SK-N-SH (cell line): ENCODE data around the gene GAS7. TPM values are rescaled to one million over a fixed set of nuclear protein-coding genes. Genes with fewer than 3 reads are reported as not detected.

Experiments used
- CTCF ChIA-PET: fragments of 300-600, 350-600 bp; formaldehyde crosslinking; extraction: SDS; loops from one replicate; lab custom pipeline; 2021; lab: Yijun Ruan, JAX
- POLR2A ChIA-PET: fragments of 350-600 bp; sonication (Branson Sonifier 250); formaldehyde crosslinking; extraction: SDS; loops from one replicate; lab custom pipeline; 2020; ENCODE audit warnings: antibody characterized with exemption, inconsistent platforms; lab: Yijun Ruan, JAX
- DNase-seq: peaks from one replicate; pipeline ENCODE4 v3.0.0; 2012
- H2AFZ ChIP-seq: fragments of 200-600 bp; sonication (generic); 2 replicates; pipeline ENCODE4 v1.8.1; 2016; ENCODE audit warnings: antibody characterized with exemption, mild to moderate bottlenecking, low read depth
- H3F3A ChIP-seq: fragments of 200-600 bp; sonication (generic); replicated peaks from 2 replicates; pipeline ENCODE3; 2016; ENCODE audit warnings: antibody characterized with exemption, mild to moderate bottlenecking; ENCODE audit not compliant: insufficient read depth
- H3K27ac ChIP-seq, 2 experiments: fragments of 200-500 bp in 1 of 2; fragments of 200-600 bp in 1 of 2; sonication (Bioruptor generic) in 1 of 2; sonication (generic), shearing (Covaris generic) in 1 of 2; 2 replicates each; pipeline versions ENCODE4 v1.5.1 to v1.6.1; 2014 to 2016; ENCODE audit warnings: low read depth in 2 of 2, inconsistent platforms in 1 of 2, low read length in 1 of 2, mild to moderate bottlenecking in 1 of 2, mixed read lengths in 1 of 2
- H3K27me3 ChIP-seq: fragments of 200-600 bp; sonication (generic), shearing (Covaris generic); 2 replicates; pipeline ENCODE4 v1.6.1; 2016; ENCODE audit warnings: mixed run types; ENCODE audit not compliant: insufficient read depth
- H3K36me3 ChIP-seq, 2 experiments: fragments of 200-500 bp in 1 of 2; fragments of 200-600 bp in 1 of 2; sonication (Bioruptor generic) in 1 of 2; sonication (generic) in 1 of 2; replicated peaks in 1 of 2; 2 replicates each; pipeline versions ENCODE3 to v1.5.1; 2014 to 2016; ENCODE audit warnings: low read length in 1 of 2, mild to moderate bottlenecking in 1 of 2; ENCODE audit not compliant: insufficient read depth in 2 of 2, control insufficient read depth in 1 of 2
- H3K4me1 ChIP-seq, 2 experiments: fragments of 200-500 bp in 1 of 2; fragments of 200-600 bp in 1 of 2; sonication (Bioruptor generic) in 1 of 2; sonication (generic), shearing (Covaris generic) in 1 of 2; 2 replicates each; pipeline versions ENCODE4 v1.5.1 to v1.6.1; 2014 to 2016; ENCODE audit warnings: low read depth in 1 of 2, low read length in 1 of 2, mixed run types in 1 of 2; ENCODE audit not compliant: insufficient read depth in 2 of 2, control insufficient read depth in 1 of 2
- H3K4me2 ChIP-seq: fragments of 200-600 bp; sonication (generic), shearing (Covaris generic); 2 replicates; pipeline ENCODE4 v1.6.1; 2017; ENCODE audit warnings: mixed run types
- H3K4me3 ChIP-seq, 2 experiments: fragments of 200-500 bp in 1 of 2; fragments of 200-600 bp in 1 of 2; sonication (Bioruptor generic) in 1 of 2; sonication (generic), shearing (Covaris generic) in 1 of 2; 2 replicates each; pipeline versions ENCODE4 v1.5.1 to v1.8.1; 2014 to 2016; ENCODE audit warnings: low read depth in 2 of 2, inconsistent platforms in 1 of 2, low read length in 1 of 2, mild to moderate bottlenecking in 1 of 2, mixed read lengths in 1 of 2, moderate library complexity in 1 of 2
- H3K79me2 ChIP-seq: fragments of 200-600 bp; sonication (generic); 2 replicates; pipeline ENCODE4 v1.8.1; 2017; ENCODE audit warnings: mild to moderate bottlenecking; ENCODE audit not compliant: insufficient read depth
- H3K9ac ChIP-seq: fragments of 200-600 bp; sonication (generic); 2 replicates; pipeline ENCODE4 v1.6.1; 2017; ENCODE audit warnings: mixed run types
- H3K9me2 ChIP-seq: fragments of 200-600 bp; sonication (generic); 2 replicates; pipeline ENCODE4 v1.6.1; 2017; ENCODE audit warnings: mixed run types
- H3K9me3 ChIP-seq: fragments of 200-600 bp; sonication (generic); 2 replicates; pipeline ENCODE4 v1.6.1; 2017; ENCODE audit warnings: mixed run types, mild to moderate bottlenecking, moderate library complexity
- H4K20me1 ChIP-seq: fragments of 200-600 bp; sonication (generic); 2 replicates; pipeline ENCODE4 v1.6.1; 2017; ENCODE audit warnings: mild to moderate bottlenecking, mixed run types; ENCODE audit not compliant: insufficient read depth
- CTCF ChIP-seq: fragments of 200-600 bp; sonication (generic); IDR thresholded peaks from 2 replicates; pipeline ENCODE4 v1.6.1; 2017; ENCODE audit warnings: antibody characterized with exemption, mild to moderate bottlenecking, moderate library complexity
- ELF1 ChIP-seq: IDR thresholded peaks from 2 replicates; pipeline ENCODE4 v1.4.0; 2012
- EZH2phosphoT487 ChIP-seq: fragments of 200-600 bp; sonication (generic); IDR thresholded peaks from 2 replicates; pipeline ENCODE4 v1.6.1; 2017; ENCODE audit warnings: low read depth, mixed run types, mild to moderate bottlenecking, antibody characterized with exemption, moderate library complexity, borderline replicate concordance
- FOSL2 ChIP-seq: IDR thresholded peaks from 2 replicates; pipeline ENCODE4 v1.4.0; 2012; ENCODE audit warnings: low read depth, mild to moderate bottlenecking, moderate library complexity, borderline replicate concordance
- FOXJ3 ChIP-seq: sonication (generic); formaldehyde crosslinking; IDR thresholded peaks from 2 replicates; pipeline ENCODE4 v1.5.1; 2020; ENCODE audit warnings: mild to moderate bottlenecking, missing genetic modification reagents
- FOXM1 ChIP-seq: IDR thresholded peaks from 2 replicates; pipeline ENCODE4 v1.4.0; 2012; ENCODE audit warnings: low read depth, mild to moderate bottlenecking
- GATA2 ChIP-seq: sonication (generic); formaldehyde crosslinking; IDR thresholded peaks from 2 replicates; pipeline ENCODE4 v1.5.0; 2020; ENCODE audit warnings: mild to moderate bottlenecking, missing genetic modification reagents
- JUND ChIP-seq: IDR thresholded peaks from 2 replicates; pipeline ENCODE4 v1.4.0; 2012
- MEF2A ChIP-seq: IDR thresholded peaks from 2 replicates; pipeline ENCODE4 v1.4.0; 2012; ENCODE audit warnings: low read depth, borderline replicate concordance
- MXI1 ChIP-seq: IDR thresholded peaks from 2 replicates; pipeline ENCODE4 v1.6.1; 2012; ENCODE audit warnings: mild to moderate bottlenecking, low read depth, low read length, improper control_type of control experiment
- NRF1 ChIP-seq: IDR thresholded peaks from 2 replicates; pipeline ENCODE4 v1.6.1; 2012; ENCODE audit warnings: low read depth, mild to moderate bottlenecking, low read length
- RFX5 ChIP-seq: IDR thresholded peaks from 2 replicates; pipeline ENCODE4 v1.6.1; 2012; ENCODE audit warnings: mild to moderate bottlenecking, improper control_type of control experiment, low read length
- RXRA ChIP-seq: IDR thresholded peaks from 2 replicates; pipeline ENCODE4 v1.4.0; 2012; ENCODE audit warnings: low read depth, mild to moderate bottlenecking, borderline replicate concordance
- SIN3A ChIP-seq: IDR thresholded peaks from 2 replicates; pipeline ENCODE4 v1.6.1; 2012; ENCODE audit warnings: low read depth, mild to moderate bottlenecking, low read length, moderate library complexity, borderline replicate concordance
- SMC3 ChIP-seq: IDR thresholded peaks from 2 replicates; pipeline ENCODE4 v1.6.1; 2012; ENCODE audit warnings: low read depth, low read length, improper control_type of control experiment
- TAF1 ChIP-seq: IDR thresholded peaks from 2 replicates; pipeline ENCODE4 v1.6.1; 2012; ENCODE audit warnings: low read depth, mild to moderate bottlenecking, low read length, moderate library complexity, borderline replicate concordance
- TCF12 ChIP-seq: IDR thresholded peaks from 2 replicates; pipeline ENCODE4 v1.4.0; 2012
- TEAD4 ChIP-seq: IDR thresholded peaks from 2 replicates; pipeline ENCODE4 v1.4.0; 2012; ENCODE audit warnings: mild to moderate bottlenecking, borderline replicate concordance; ENCODE audit not compliant: insufficient read depth
- USF2 ChIP-seq: fragments of 150-350 bp; IDR thresholded peaks from 2 replicates; pipeline ENCODE4 v1.6.1; 2017; ENCODE audit warnings: antibody characterized with exemption, low read length, low read depth, borderline replicate concordance
- WGBS: methylation state at CpG from one replicate; pipeline ENCODE4 v1.1.6; 2017; ENCODE audit warnings: low lambda C conversion rate; 5-methylcytosine and 5-hydroxymethylcytosine counted together
- polyA plus RNA-seq, 3 experiments: library from polyadenylated mRNA; depleted of rRNA; stranded (reverse); fragments of >200 nt; gene quantifications; 2 replicates each; pipeline ENCODE4 v1.2.3, GENCODE V29; 2012
- TF ChIP-seq, protein P1 (sequence below): IDR thresholded peaks from 2 replicates; pipeline ENCODE4 v1.4.0; 2012; ENCODE audit warnings: low read depth

The GAS7 gene
- polyA plus RNA-seq, 1 of the 3 experiments (the other 2 are of a cell fraction): 0.12 TPM

DNA sequence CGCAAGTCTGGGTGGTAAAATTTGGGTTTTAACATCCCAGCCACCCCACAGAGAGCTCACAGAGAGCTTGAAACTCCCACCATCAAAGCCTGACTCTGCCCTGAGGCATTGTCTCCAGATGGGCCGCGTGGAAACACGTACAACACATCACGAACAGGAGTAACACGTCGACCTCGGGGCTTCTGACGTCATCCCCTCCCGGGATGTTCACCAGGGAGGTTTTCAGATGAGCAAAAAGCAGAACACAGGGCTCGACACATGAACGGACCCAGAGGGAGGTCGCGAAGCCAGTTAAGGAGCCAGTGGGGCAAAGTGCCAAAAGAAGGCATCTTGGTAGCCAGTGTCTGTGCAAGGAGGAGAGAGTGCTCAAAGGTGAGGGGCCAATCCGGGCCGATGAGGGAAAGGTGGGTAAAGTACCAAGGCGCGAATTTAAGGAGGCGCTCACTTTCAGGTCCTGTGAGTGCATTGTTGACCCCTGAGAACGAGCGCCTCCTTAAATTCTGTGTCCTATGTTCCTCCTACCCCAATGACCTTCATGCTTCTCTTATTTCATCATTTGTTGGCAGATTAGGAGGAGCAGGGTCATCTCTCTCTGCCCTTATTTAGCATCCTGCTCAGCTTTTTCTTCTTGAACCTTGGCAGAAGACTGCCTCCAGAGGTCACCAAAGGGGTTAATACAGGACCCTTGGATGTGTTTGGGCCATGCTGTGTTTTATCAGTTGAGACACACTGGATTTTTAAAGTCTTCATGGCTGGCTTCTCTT, 298.9 kb downstream of the GAS7 start:
- Histone ChIP-seq H3K9me3 (no peaks in the 10 kb centered on the region), H3F3A (no peaks in the 10 kb centered on the region), H3K4me1 (no peaks in the 10 kb centered on the region), H2AFZ (no peak overlapping the region), H3K4me2 (no peak overlapping the region), H3K36me3 (no peaks in the 10 kb centered on the region), H3K27ac (no peak overlapping the region), H3K4me3 (no peak overlapping the region), H4K20me1 (no peaks in the 10 kb centered on the region), H3K27me3 (peaks cover 23% of the 10 kb centered on the region; the same call in 1 of the 2 replicates), H3K79me2 (no peaks in the 10 kb centered on the region), H3K9me2 (no peaks in the 10 kb centered on the region), H3K9ac (no peak overlapping the region)
- 28% methylated on average over 20 of the region's 21 CpGs for WGBS
- ChIA-PET CTCF (interaction anchor here (0.5 kb wide), 1 partner anchor 328 kb away, joined by 3 read pairs; no protein-coding TSS in a partner anchor), POLR2A (no interaction called here)
- TF ChIP-seq TCF12: no peak
- TF ChIP-seq CTCF: no peak
- TF ChIP-seq SMC3: no peak
- TF ChIP-seq RFX5: no peak
- no peak for TF ChIP-seq ELF1
- no peak for TF ChIP-seq USF2
- no peak for TF ChIP-seq FOXM1
- TF ChIP-seq MXI1: no peak
- TF ChIP-seq FOXJ3 (CRISPR knock-in tag): no peak
- TF ChIP-seq EZH2phosphoT487: no peak
- no peak for TF ChIP-seq RXRA
- no peak for TF ChIP-seq NRF1
- no peak for TF ChIP-seq GATA2
- TF ChIP-seq, protein P1, sequence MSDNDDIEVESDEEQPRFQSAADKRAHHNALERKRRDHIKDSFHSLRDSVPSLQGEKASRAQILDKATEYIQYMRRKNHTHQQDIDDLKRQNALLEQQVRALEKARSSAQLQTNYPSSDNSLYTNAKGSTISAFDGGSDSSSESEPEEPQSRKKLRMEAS: no peak
- TF ChIP-seq SIN3A: no peak
- TF ChIP-seq JUND: no peak
- TF ChIP-seq TAF1: no peak
- no peak for TF ChIP-seq FOSL2
- no peak for TF ChIP-seq TEAD4
- no peak for TF ChIP-seq MEF2A
- DNase-seq: no peak
